PFSK-1 (cell line): ENCODE results near the gene ATOH8.

ENCODE experiments used
- POLR2AphosphoS5 ChIP-seq: IDR thresholded peaks from 2 replicates; pipeline ENCODE4 v1.6.1; 2012; ENCODE audit warnings: low read depth, mild to moderate bottlenecking, control low read depth, low read length, moderate library complexity
- TAF1 ChIP-seq: IDR thresholded peaks from 2 replicates; pipeline ENCODE4 v1.6.1; 2012; ENCODE audit warnings: low read length, control low read depth, borderline replicate concordance; ENCODE audit not compliant: insufficient read depth

GRCh38 chr2:85754313-85755095 lies 713 bp downstream of the ATOH8 start:
- TF ChIP-seq POLR2AphosphoS5 (no peak), TAF1 (no peak)
